NCI-H748 treated with DMSO at 0.1 percent for 48 hours (cell line): ENCODE measurements around the gene KCNG3.

Experiments
- DNase-seq: peaks from one replicate; lab custom pipeline; 2025; lab: John Stamatoyannopoulos, UW

The KCNG3 gene, protein sequence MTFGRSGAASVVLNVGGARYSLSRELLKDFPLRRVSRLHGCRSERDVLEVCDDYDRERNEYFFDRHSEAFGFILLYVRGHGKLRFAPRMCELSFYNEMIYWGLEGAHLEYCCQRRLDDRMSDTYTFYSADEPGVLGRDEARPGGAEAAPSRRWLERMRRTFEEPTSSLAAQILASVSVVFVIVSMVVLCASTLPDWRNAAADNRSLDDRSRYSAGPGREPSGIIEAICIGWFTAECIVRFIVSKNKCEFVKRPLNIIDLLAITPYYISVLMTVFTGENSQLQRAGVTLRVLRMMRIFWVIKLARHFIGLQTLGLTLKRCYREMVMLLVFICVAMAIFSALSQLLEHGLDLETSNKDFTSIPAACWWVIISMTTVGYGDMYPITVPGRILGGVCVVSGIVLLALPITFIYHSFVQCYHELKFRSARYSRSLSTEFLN

GRCh38 chr2:42493468-42494354 lies at the start of gene KCNG3:
TSS of gene KCNG3 (minus strand) at chr2:42493982. CDS start at chr2:42493501, 481 bp downstream.
- peak; percentile 19 for DNase-seq

DNA sequence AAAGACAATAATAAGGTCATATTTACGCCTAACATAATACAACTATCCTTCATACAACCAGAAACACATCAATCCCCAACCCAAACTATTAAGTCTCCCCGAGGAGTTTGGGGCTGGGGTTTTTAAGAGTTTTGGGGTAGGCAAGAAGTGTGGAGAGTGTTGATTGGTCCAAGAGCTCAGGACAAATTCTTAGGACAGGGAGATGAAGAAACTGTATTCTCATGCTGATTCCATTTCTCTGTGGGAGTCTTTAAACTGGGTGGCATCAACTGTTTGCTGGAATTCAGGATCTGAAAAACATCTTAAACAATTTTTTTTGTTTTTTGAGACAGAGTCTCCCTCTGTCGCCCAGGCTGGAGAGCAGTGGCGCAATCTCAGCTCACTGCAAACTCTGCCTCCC lies 49.1 kb upstream of the KCNG3 start:
- no peak for DNase-seq

DNA sequence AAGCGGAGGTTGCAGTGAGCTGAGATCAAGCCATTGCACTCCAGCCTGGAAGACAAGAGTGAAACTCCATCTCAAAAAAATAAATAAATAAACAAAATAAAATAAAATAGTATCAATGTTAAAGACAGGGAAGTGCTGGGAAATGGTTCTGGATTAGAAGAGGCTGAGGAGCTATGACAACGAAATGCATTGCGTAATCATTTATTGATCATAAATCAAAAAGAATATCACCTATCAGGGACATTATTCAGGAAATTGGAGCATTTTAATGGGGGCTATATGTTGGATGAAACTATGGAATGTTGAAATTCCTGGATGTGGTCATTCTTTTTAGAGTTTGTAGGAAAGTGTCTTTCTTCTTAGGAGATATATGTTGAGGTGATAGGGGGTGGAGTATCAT lies 43.7 kb upstream of the KCNG3 start:
- no peak for DNase-seq

GRCh38 chr2:42532397-42532796 lies 38.6 kb upstream of the KCNG3 start:
- DNase-seq = no peak

GRCh38 chr2:42523341-42523740 lies 29.6 kb upstream of the KCNG3 start:
- no peak for DNase-seq

DNA sequence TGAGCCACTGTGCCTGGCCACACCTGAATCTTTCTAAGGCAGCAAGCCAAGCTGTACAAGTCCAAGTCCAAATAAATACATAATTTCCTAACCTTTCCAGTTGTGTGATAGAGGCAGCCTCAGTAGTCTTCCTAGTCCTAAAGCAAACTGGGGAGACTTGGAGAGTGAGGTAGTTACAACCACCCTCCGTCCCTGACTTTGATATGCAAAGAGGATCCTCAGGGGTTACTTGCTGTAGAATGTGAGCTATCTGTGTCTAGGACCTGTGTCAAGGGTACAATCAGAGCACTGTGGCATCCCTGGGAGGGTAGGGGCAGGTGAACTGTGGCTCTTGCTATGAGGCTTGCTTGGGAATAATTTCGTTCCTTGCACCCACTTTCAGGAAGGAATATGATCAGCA lies 28.3 kb upstream of the KCNG3 start:
- no peak for DNase-seq

- DNase-seq = no peak
These were observed 25.8 kb upstream of the KCNG3 start for GRCh38 chr2:42519624-42520023.

GRCh38 chr2:42516418-42516901 lies 22.7 kb upstream of the KCNG3 start:
- DNase-seq = no peak

DNA sequence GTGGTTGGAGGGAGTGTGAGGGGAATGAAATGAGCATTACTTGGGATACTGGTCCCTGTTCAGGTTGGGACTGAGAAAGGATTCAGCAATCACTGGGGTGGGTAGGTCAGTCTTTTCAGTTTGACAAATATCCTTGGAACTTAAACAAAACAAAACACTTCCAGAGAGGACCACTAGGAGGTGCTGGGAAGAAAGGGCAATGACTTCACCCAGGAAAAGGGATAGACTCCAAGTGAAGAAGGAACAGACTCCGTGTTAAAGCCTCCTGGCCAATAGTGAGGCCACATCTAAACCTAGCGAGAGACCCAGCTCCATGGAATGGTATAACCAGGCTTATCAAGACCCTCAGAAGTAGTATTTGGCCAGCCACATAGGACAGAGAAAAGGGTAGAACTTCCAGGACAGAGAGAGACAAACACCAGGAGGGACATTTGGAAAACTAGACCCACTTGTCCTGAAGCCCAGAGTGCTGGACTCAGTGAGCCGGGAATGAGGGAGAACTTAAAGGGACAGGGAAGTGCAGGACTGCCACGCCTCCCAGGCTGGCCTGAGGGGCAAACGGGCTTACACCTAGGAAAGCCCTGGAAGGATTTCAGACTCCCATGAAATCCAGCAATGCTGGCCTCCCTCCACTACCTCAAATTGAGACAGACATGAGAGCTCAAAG lies 19.6 kb upstream of the KCNG3 start:
- DNase-seq = peak; percentile 20

GRCh38 chr2:42510608-42511243 lies 16.9 kb upstream of the KCNG3 start:
- DNase-seq = no peak

DNA sequence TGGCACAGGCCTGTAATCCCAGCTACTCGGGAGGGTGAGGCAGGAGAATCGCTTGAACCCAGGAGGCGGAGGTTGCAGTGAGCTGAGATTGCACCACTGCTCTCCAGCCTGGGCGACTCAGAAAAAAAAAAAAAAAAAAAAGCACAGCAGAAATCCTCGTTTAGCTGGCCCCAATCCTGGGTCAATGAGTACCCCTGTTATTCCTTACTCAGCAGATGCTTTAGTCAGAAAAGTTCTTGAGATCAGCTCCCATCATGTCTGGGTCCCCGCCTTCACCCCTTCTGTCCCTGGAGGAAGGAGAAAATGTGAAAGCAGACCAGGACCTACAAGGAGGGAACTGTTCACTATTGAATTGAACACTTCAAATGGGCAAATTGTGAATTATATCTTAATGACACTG lies 16.4 kb upstream of the KCNG3 start:
- DNase-seq = no peak

DNA sequence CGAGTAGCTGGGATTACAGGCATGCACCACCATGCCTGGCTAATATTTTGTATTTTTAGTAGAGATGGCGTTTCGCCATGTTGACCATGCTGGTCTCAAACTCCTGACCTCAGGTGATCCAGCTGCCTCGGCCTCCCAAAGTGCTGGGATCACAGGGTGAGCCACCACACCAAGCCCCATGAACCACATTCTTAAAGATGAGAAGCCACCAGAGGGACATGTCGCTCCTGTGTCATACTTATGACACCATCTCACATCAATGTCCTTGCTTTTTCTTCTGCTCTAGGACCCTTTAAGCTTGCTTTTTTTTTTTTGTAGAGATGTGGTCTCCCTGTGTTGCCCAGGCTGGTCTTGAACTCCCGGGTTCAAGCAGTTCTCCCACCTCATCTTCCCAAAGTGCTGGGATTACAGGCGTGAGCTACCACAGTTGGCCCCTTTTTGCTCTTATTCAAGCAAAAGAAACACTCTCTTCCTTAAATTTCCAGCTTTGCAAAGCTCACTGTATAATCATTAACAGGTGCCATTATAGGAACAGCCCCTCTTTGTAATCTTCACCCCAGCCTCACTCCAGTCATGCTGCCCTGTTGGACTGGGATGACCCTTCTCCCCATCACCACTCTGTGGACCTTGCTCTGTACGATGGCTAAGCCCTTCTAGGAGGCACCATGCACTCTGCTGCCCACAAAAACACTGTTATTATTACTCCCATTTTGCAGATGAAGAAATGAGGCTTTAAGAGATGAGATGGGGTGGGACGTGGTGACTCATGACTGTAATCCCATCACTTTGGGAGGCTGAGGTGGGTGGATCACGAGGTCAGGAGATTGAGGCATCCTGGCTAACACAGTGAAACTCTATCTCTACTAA lies 10.8 kb upstream of the KCNG3 start:
- DNase-seq = no peak

DNA sequence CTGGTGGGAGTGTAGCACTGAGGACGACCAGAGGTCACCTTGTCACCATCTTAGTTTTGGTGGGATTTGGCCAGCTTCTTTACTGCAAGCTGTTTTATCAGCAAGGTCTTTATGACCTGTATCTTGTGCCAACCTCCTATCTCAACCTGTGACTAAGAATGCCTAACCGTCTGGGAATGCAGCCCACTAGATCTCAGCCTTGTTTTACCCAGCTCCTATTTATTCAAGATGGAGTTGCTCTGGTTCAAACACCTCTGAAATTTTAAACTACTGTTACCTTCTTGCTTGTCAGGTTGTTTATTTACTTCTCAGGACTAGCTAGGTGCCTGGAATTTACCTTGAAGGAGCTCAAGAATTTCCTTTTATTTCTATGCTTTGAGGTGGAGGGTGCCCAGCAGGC lies 9.5 kb upstream of the KCNG3 start:
- DNase-seq = no peak

GRCh38 chr2:42498497-42498896 lies 4.7 kb upstream of the KCNG3 start:
- no peak for DNase-seq

- DNase-seq = no peak
These were observed 1.8 kb upstream of the KCNG3 start for GRCh38 chr2:42495611-42496010.

DNA sequence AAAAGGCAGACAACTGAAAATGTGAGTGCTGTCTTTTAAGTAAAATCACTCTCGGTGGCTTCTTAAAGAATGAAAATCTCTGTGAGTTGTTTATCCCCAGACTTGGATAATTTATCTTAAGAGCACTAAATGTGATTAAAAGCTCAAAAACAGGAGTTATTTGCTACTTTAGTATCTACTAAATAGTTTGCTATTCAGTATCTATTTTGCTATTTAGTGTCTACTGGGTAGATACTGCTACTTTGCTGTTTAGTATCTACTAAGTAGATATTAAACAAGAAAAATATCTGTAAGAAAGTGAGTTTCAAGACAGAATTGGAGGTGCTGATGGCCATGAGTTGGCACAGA lies 1.4 kb upstream of the KCNG3 start:
- no peak for DNase-seq

DNA sequence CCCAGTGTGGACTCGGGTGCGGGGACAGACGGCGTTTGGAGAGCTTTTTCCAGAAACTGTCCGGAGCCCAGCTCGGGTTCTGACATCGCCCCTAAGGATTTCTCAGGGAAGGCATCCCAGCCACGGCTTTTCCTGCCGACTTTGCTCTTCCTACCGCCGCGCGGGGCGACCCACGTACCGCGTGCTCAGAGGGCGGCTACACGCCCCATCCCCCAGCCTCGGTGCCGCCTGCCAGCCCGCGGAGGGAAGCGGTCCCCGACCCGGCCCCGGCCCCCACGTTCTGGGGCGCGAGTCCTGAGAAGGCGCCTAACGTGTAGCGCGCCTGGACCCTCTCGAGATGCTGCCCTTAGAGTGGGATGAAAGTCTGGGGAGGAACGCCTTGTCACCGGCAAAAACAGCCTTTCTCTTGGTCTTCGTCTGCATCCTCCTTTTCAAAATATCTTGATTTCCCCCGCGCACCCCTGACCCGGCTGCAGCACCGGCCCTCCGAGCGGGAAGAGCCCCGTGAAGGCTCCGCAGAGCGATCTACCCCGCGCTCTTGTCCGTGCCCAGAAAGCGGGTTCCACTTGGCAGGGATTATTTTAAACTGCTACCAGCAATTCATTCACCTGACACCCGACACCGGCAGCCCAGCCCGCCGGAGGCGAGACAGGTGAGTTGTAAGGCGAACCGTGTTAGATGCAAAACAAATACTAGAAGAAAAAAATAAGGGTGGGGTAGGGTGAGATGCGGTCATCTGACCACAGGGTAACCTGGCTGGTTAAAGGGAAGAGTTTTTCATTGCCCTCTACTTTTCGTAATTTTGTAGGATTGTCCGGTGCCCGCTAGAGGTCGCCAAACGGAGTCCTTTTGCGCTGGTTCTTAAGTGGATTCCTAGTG lies 812 bp upstream of the KCNG3 start:
- peak; percentile 88 for DNase-seq

DNA sequence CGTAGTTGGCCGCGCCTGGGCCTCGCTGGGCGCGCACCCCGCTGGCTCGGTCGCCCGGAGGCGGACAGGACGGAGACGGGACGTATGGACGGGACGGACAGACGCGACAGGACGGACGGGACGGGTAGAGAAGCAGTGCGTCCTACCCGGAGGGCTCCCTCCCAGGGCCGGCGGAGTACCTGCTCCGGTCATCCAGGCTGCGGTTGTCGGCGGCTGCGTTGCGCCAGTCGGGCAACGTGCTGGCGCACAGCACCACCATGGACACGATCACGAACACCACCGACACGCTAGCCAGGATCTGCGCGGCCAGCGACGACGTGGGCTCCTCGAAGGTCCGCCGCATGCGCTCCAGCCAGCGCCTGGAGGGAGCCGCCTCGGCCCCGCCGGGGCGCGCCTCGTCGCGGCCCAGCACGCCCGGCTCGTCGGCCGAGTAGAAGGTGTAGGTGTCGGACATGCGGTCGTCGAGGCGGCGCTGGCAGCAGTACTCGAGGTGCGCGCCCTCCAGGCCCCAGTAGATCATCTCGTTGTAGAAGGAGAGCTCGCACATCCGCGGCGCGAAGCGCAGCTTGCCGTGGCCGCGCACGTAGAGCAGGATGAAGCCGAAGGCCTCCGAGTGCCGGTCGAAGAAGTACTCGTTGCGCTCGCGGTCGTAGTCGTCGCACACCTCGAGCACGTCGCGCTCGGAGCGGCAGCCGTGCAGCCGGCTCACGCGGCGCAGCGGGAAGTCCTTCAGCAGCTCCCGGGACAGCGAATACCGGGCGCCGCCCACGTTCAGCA lies 903 bp downstream of the KCNG3 start:
- DNase-seq = peak; percentile 15

DNA sequence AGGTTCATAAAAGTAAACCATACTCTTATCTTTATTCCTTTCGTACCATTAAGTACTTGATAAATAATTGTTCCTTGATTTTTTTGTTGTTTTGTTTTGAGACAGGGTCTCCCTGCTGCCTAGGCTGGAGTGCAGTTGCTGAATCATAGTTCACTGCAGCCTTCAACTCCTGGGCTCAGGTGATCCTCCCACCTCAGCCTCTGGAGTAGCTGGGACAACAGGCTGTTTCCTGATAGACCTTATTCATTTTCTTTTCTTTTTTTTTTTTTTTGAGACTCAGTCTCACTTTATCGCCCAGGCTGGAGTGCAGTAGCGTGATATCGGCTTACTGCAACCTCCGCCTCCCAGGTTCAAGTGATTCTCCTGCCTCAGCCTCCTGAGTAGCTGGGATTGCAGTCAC lies 5.5 kb downstream of the KCNG3 start:
- DNase-seq = no peak
